SKM-1 treated with dmso at 0.1 percent for 144 hours (cell line): ENCODE data around the gene AGBL3.

ENCODE experiments used
- DNase-seq: peaks from one replicate; lab custom pipeline; 2025; ENCODE audit not compliant: unreplicated experiment; lab: John Stamatoyannopoulos, UW

AGBL3 gene

DNA sequence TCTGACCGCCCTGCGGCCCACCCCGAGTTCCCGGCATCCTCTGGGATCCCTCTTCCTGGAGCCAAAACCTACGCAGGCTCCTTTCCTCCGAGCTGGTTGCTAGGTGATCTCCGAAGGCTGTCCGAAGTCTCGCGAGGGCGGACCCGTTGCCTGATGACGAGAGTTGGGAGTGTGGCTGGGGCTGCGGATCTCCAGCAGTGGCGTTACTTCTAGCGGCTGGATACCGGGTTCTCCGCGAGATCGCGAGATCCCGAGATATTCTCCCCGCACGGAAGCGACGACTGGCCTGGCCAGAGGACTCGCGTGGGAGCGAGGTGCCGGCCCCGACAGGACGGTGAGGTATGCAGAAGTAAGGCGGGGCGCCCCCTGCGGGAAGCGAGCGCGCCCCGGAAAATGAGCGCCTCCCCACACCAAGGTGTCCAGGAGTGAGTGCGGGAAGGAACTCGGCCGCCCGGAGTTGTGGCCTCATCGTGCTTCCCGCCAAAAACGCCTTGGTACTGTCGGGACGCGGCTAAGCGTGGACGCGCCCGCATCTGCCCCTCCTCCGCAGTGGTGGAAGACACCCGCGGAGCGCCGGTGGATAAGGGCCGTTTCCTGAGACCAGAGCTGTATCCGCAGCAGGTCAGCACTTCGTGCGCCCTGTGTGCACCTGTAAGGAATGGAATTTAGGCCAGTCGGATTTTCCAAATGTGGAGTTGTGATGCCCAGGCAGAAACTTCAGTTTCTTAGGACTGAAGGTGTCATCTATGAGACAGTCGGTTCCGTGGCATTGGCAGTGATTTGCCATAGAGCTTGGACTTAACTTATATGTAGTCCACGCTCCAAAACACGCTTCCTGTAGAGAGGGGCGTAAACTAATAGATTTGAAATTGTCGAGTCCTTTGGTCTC lies at the start of gene AGBL3:
AGBL3 (plus strand) TSS at position 146 of the 889 bp plus-strand sequence. CDS start 1,426 bp downstream, outside the sequence.
- DNase-seq = peak; percentile 82

DNA sequence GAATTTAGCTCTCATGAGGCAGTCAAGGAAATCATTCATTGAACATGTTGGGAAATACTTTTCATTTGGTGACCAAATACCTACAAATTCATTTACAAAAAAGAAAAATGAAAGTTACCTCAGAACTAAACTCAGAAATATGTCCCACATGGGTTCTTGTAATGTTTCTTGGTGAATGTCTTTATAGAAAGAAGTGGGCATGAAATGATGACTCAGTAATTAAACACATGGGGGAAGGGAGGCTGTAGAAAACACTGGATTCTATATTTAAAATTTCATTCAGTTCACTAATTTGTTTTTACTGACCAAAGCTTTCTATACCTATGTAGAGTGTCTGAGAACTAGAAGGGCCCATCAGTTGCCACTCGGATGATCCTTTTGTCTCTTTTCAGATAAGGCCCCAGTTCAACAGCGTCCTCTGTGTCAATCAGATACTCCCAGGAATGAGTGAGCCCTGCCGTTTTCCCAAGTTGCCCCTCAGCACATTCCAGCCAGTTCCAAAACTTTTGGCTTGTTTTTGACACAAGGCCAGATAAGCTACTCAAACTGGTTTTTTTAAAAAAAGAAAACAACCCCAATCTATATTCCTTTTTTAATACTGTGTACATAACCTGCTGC lies 49.3 kb upstream of the AGBL3 start:
- no peak for DNase-seq

- DNase-seq = no peak
These were observed 48.2 kb upstream of the AGBL3 start for GRCh38 chr7:134938141-134938540.

- DNase-seq = no peak
These were observed 47.2 kb upstream of the AGBL3 start for GRCh38 chr7:134939136-134939535.

- DNase-seq = no peak
These were observed 45.6 kb upstream of the AGBL3 start for GRCh38 chr7:134940729-134941128.

- DNase-seq = no peak
These were observed 45.0 kb upstream of the AGBL3 start for GRCh38 chr7:134941185-134941900.

GRCh38 chr7:134941952-134942351 lies 44.4 kb upstream of the AGBL3 start:
- no peak for DNase-seq

- DNase-seq = no peak
These were observed 43.4 kb upstream of the AGBL3 start for GRCh38 chr7:134942690-134943466.

DNA sequence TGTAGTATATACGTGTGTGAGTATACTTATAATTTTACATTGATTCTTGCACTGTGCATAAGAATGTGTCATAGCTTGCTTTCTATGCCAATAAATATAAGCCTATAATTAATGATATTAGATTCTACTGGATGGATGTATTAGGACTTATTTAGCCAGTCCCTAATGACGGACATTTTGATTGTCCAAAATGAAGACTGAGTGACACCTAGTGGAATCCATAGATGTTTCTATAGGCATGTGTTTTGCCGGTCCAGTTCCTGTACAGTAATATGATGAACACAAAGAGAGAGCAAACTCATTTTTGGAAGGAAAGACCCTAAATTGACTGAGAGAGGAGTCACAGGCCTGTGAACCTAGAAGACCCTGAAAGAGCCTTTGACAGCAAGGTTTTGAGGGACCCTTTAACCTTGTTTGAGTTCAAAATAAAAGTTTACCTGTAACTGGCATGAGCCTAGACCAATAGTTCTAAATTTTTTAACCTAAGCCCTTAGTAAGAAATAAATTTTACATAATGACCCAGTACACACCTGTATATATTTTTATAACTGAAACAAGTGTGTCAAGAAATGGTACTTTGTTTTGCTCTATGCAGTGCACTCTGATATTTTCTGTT lies 42.4 kb upstream of the AGBL3 start:
- DNase-seq = no peak

DNA sequence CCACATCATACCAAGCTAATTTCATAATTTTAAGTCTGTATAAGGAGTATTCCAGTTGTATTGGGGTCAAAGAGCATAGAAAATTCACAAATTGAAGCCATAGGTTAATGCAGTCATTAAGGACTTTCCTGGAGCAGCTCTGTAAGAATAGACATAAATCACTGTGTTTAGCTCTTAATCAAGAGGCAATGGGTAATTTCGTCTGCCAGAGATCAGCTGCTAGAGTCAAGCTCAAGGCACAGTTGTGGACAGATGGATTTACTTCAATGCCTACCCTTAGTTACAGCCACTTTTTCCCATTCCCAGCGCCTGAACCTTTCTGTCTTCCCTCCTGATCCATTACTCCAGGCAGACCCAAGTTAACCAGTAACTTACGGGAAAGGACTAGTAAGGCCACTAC lies 40.6 kb upstream of the AGBL3 start:
- DNase-seq = no peak

- no peak for DNase-seq
These were observed 40.0 kb upstream of the AGBL3 start for GRCh38 chr7:134946260-134946659.

- no peak for DNase-seq
These were observed 39.0 kb upstream of the AGBL3 start for GRCh38 chr7:134947329-134947728.

DNA sequence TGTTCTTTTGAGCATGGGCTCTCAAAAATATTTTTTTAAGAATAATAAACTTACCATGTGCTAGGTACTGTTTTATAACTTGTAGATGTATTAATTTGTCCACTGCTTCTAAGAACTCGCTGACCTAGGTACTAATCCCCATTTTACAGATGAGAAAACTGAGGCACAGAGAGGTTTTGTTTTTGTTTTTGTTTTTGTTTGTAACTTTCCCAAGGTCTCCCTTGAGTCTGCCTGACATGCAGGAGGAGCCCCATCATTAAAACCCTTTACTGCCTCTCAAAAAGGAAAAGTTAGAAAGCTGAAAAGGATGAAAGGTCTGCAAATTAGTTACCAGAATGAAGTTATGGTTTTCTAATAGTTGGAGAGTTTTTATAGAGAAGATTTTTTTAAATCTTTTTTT lies 38.5 kb upstream of the AGBL3 start:
- DNase-seq = no peak

DNA sequence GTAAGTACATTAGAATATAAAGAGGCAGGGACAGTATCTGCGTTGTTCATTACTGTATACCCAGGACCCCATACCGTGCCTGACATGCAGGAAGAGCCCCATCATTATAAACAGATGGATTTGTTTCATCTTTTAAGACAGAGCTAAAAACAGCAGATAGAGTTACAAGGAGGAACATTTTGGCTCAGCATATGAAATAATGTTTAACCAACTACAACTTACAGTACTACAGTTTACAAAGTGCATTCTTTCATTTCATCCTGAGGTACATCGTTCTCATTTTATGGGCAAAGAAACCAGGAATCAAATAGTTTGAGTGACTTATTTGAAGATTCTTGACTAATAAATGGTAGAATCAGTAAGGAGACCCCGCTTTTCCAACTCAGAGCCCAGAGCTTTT lies 38.1 kb upstream of the AGBL3 start:
- DNase-seq = no peak

DNA sequence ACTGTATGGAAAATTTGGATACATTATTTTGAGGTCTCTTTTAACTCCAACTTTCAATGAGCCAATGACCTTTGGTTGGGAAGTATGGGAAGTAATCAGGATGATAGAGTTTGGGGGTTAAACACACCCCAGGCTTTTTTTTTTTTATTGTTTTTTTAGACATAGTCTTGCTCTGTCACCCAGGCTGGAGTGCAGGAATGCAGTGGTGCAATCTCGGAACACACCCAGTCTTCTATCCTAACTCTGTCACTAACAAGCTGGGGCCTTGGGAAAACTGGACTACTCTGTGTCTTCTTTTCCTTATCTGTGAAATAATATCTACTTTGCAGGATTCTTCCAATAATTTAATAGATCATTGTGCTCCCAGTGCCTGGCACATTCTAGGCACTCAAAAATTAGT lies 37.6 kb upstream of the AGBL3 start:
- DNase-seq = no peak

DNA sequence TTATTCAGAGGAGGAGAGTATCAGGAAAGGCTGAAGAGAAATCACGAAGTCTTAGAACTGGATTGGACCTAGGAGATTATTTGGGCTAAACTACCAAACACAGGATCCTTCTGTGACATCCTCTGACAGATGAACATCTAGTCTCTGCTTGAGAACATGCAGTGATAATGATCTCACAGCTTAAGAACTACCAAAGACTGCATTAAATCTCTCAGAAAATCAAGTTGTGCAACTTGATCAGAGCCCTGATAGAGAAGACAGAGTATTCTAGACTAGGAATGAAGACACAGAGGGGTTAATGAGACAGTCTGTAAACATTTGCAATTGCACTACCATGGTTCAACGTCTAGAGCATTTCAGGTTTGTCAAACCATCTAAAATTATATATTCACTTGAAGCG lies 37.1 kb upstream of the AGBL3 start:
- DNase-seq = no peak

- DNase-seq = peak; percentile 39
These were observed 31.9 kb upstream of the AGBL3 start for GRCh38 chr7:134954197-134955082.

DNA sequence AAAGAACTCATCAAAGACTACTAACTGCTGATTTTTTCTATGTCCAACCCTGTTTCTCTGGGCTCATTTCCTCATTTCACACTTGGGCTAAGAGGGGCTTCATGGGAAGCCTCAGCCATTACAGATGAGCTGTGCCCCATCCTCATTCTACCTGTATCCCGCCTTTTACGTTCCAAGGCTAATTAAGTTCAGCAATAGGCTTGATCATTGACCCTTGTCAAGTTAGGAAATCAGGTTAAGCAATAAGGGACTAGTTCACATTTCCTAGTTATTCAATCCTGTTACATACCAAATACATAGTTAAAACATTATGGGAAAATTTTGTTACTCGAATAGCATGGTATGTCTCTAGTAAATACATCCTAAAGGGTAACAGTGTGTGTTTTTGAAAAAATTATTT lies 29.3 kb upstream of the AGBL3 start:
- no peak for DNase-seq

GRCh38 chr7:134959810-134960209 lies 26.5 kb upstream of the AGBL3 start:
- no peak for DNase-seq
